ENCODE data around the gene ADORA1.

The ADORA1 gene

DNA sequence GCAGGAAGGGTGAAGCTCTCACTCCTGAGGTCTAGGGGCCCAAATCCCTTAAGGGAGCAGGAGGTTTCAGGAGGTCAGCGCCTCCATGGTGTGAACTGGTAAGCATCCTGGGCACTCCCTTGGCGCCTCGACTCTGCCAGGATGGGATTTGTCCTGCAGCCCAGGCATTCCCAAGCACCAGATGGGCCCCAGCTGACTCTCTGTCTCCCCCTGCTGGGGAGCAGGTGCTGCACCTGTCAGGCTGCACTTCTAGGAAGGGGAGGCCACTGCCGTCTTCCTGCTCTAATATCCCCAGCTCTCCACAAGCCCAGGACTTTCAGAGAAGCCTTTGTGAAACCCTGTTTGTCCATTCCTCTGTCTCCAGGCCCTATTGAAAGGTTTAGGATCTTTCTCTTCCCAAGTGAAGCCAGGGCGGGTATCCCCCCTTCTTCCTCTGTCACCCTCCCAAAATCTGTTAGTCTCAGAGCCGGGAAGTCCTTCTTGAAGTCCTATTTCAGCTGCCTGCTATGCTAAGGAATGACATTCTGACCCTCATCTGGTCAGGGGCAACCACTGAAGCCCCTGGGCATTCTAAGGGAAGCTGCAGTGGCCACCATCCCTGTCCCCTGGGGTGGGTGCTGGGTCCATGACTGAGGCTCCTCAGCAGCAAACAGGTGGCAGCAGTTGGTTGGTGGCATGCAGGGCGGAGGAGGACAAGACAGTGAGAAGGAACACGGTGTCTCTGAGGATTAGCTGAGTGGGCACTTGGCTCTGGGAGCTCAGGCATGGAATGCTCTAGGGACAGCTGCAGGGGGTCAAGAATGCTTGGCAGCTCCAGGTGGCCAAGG lies 44.9 kb downstream of the ADORA1 start:
- Histone ChIP-seq H3K4me3 (ENCODE audit: low read depth, low read length) (no peak overlapping the region), H3K36me3 (ENCODE audit: control insufficient read depth in 2 of 2, insufficient read depth in 1 of 2, low read length in 2 of 2) (no peaks in the 10 kb centered on the region), H3K27ac (ENCODE audit: extremely low read depth, low read depth, low read length) (no peak overlapping the region; the same call in 1 of the 2 replicates), H3K4me1 (ENCODE audit: control insufficient read depth, insufficient read depth, low read length) (no peaks in the 10 kb centered on the region; the same call in 1 of the 2 replicates), H3K9me3 (ENCODE audit: control insufficient read depth, insufficient read depth, low read depth, low read length) (no peaks in the 10 kb centered on the region)
- POLR2A ChIA-PET = interaction anchor here (0.9 kb wide), 1 partner anchor 18 kb away, joined by 4 read pairs; no protein-coding TSS in a partner anchor
- CTCF ChIA-PET = interaction anchor here (0.5 to 7.5 kb wide), 50 partner anchors 8 to 1794 kb away, joined by 3 to 113 read pairs (median 6); partner anchors contain the start of gene ADORA1
- no peak for TF ChIP-seq MZF1 (tag by site-specific recombination; IDR thresholded peaks at IDR 0.05; ENCODE audit: borderline replicate concordance)
- TF ChIP-seq, protein P1, sequence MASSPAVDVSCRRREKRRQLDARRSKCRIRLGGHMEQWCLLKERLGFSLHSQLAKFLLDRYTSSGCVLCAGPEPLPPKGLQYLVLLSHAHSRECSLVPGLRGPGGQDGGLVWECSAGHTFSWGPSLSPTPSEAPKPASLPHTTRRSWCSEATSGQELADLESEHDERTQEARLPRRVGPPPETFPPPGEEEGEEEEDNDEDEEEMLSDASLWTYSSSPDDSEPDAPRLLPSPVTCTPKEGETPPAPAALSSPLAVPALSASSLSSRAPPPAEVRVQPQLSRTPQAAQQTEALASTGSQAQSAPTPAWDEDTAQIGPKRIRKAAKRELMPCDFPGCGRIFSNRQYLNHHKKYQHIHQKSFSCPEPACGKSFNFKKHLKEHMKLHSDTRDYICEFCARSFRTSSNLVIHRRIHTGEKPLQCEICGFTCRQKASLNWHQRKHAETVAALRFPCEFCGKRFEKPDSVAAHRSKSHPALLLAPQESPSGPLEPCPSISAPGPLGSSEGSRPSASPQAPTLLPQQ (tag by site-specific recombination; IDR thresholded peaks at IDR 0.05) = peak; percentile 97
- TF ChIP-seq SALL2 (tag by site-specific recombination; IDR thresholded peaks at IDR 0.05; ENCODE audit: borderline replicate concordance) = no peak
- TF ChIP-seq, protein P2, sequence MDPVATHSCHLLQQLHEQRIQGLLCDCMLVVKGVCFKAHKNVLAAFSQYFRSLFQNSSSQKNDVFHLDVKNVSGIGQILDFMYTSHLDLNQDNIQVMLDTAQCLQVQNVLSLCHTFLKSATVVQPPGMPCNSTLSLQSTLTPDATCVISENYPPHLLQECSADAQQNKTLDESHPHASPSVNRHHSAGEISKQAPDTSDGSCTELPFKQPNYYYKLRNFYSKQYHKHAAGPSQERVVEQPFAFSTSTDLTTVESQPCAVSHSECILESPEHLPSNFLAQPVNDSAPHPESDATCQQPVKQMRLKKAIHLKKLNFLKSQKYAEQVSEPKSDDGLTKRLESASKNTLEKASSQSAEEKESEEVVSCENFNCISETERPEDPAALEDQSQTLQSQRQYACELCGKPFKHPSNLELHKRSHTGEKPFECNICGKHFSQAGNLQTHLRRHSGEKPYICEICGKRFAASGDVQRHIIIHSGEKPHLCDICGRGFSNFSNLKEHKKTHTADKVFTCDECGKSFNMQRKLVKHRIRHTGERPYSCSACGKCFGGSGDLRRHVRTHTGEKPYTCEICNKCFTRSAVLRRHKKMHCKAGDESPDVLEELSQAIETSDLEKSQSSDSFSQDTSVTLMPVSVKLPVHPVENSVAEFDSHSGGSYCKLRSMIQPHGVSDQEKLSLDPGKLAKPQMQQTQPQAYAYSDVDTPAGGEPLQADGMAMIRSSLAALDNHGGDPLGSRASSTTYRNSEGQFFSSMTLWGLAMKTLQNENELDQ (tag by site-specific recombination; IDR thresholded peaks at IDR 0.05; ENCODE audit: low read depth) = no peak
- TF ChIP-seq ZNF350 (tag by site-specific recombination; IDR thresholded peaks at IDR 0.05) = no peak
- TF ChIP-seq TRIM28 (IDR thresholded peaks at IDR 0.05; ENCODE audit: borderline replicate concordance, low read length) = no peak
- no peak for TF ChIP-seq KLF1 (tag by site-specific recombination; IDR thresholded peaks at IDR 0.05)
- TF ChIP-seq PRDM1 (tag by site-specific recombination; IDR thresholded peaks at IDR 0.05) = no peak
- TF ChIP-seq, protein P3, sequence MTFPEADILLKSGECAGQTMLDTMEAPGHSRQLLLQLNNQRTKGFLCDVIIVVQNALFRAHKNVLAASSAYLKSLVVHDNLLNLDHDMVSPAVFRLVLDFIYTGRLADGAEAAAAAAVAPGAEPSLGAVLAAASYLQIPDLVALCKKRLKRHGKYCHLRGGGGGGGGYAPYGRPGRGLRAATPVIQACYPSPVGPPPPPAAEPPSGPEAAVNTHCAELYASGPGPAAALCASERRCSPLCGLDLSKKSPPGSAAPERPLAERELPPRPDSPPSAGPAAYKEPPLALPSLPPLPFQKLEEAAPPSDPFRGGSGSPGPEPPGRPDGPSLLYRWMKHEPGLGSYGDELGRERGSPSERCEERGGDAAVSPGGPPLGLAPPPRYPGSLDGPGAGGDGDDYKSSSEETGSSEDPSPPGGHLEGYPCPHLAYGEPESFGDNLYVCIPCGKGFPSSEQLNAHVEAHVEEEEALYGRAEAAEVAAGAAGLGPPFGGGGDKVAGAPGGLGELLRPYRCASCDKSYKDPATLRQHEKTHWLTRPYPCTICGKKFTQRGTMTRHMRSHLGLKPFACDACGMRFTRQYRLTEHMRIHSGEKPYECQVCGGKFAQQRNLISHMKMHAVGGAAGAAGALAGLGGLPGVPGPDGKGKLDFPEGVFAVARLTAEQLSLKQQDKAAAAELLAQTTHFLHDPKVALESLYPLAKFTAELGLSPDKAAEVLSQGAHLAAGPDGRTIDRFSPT (tag by site-specific recombination; IDR thresholded peaks at IDR 0.05) = no peak
- TF ChIP-seq GLI4 (tag by site-specific recombination; IDR thresholded peaks at IDR 0.05) = no peak
- TF ChIP-seq ZBTB48 (tag by site-specific recombination; IDR thresholded peaks at IDR 0.05) = no peak
- no peak for TF ChIP-seq ZNF791 (tag by site-specific recombination; IDR thresholded peaks at IDR 0.05)
- TF ChIP-seq HOXD13 (CRISPR knock-in tag; IDR thresholded peaks at IDR 0.05; ENCODE audit: borderline replicate concordance) = no peak
- no peak for TF ChIP-seq ZNF549 (tag by site-specific recombination; IDR thresholded peaks at IDR 0.05)
- TF ChIP-seq ZNF394 (tag by site-specific recombination; IDR thresholded peaks at IDR 0.05; ENCODE audit: borderline replicate concordance) = no peak
- TF ChIP-seq ZNF600 (tag by site-specific recombination; IDR thresholded peaks at IDR 0.05) = peak; percentile 21; the same call in 1 of the 2 replicates
- no peak for TF ChIP-seq YY1 (tag by site-specific recombination; IDR thresholded peaks at IDR 0.05)
- TF ChIP-seq ZNF341 (tag by site-specific recombination; IDR thresholded peaks at IDR 0.05; ENCODE audit: low read depth) = no peak
- no peak for TF ChIP-seq ZNF830 (tag by site-specific recombination; IDR thresholded peaks at IDR 0.05; ENCODE audit: low read depth)
- no peak for TF ChIP-seq ZNF174 (tag by site-specific recombination; IDR thresholded peaks at IDR 0.05)
- TF ChIP-seq ZNF23 (tag by site-specific recombination; IDR thresholded peaks at IDR 0.05; ENCODE audit: borderline replicate concordance) = no peak
- TF ChIP-seq ZNF654 (tag by site-specific recombination; IDR thresholded peaks at IDR 0.05; ENCODE audit: low read depth) = peak; percentile 54
- TF ChIP-seq, protein P4, sequence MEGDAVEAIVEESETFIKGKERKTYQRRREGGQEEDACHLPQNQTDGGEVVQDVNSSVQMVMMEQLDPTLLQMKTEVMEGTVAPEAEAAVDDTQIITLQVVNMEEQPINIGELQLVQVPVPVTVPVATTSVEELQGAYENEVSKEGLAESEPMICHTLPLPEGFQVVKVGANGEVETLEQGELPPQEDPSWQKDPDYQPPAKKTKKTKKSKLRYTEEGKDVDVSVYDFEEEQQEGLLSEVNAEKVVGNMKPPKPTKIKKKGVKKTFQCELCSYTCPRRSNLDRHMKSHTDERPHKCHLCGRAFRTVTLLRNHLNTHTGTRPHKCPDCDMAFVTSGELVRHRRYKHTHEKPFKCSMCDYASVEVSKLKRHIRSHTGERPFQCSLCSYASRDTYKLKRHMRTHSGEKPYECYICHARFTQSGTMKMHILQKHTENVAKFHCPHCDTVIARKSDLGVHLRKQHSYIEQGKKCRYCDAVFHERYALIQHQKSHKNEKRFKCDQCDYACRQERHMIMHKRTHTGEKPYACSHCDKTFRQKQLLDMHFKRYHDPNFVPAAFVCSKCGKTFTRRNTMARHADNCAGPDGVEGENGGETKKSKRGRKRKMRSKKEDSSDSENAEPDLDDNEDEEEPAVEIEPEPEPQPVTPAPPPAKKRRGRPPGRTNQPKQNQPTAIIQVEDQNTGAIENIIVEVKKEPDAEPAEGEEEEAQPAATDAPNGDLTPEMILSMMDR (tag by site-specific recombination; IDR thresholded peaks at IDR 0.05) = peak; percentile 85
- TF ChIP-seq, protein P5, sequence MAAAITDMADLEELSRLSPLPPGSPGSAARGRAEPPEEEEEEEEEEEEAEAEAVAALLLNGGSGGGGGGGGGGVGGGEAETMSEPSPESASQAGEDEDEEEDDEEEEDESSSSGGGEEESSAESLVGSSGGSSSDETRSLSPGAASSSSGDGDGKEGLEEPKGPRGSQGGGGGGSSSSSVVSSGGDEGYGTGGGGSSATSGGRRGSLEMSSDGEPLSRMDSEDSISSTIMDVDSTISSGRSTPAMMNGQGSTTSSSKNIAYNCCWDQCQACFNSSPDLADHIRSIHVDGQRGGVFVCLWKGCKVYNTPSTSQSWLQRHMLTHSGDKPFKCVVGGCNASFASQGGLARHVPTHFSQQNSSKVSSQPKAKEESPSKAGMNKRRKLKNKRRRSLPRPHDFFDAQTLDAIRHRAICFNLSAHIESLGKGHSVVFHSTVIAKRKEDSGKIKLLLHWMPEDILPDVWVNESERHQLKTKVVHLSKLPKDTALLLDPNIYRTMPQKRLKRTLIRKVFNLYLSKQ (tag by site-specific recombination; IDR thresholded peaks at IDR 0.05; ENCODE audit: borderline replicate concordance) = no peak
- no peak for TF ChIP-seq SP2 (tag by site-specific recombination; IDR thresholded peaks at IDR 0.05)
- TF ChIP-seq, protein P6, sequence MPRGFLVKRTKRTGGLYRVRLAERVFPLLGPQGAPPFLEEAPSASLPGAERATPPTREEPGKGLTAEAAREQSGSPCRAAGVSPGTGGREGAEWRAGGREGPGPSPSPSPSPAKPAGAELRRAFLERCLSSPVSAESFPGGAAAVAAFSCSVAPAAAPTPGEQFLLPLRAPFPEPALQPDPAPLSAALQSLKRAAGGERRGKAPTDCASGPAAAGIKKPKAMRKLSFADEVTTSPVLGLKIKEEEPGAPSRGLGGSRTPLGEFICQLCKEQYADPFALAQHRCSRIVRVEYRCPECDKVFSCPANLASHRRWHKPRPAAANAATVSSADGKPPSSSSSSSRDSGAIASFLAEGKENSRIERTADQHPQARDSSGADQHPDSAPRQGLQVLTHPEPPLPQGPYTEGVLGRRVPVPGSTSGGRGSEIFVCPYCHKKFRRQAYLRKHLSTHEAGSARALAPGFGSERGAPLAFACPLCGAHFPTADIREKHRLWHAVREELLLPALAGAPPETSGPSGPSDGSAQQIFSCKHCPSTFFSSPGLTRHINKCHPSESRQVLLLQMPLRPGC (tag by site-specific recombination; IDR thresholded peaks at IDR 0.05) = no peak

Data from HEK293 (cell line).